Upper lobe of left lung (tissue), 4 donors: ENCODE results near the gene SPTA1.

Source experiments
- POLR2AphosphoS5 ChIP-seq, 2 donors: sonication (generic); formaldehyde crosslinking; IDR thresholded peaks; one replicate each; pipeline ENCODE4 v1.5.1; 2017; ENCODE audit warnings: antibody characterized with exemption in 2 of 2
- TF ChIP-seq, protein P1 (sequence below), 6 experiments: fragments of 450-650 bp in 4 of 6; fragments of 200-600 bp in 2 of 6; sonication (generic) in 2 of 6; IDR thresholded peaks; one replicate each; pipeline ENCODE4 v1.5.1; 2016 to 2019; ENCODE audit warnings: antibody characterized with exemption in 6 of 6

DNA sequence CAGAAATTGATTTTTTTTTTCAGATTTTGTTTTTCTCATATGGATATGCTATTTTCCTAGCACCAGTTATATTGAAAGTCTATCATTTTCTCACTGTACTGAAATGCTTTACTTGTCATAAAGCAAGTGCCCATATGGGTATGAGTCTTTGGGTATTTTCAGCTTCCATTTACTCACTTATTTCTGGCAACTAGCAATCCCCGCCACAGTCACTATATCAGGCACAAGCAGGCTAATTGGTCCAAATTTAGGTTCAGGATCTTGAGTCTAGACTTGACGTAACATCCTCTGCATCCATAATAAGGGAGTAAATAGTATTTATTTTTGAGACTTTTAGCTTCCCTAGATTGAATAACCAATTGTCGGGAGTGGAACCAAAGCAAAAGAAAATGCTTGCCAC is 109.0 kb downstream of the SPTA1 start:
- no peak for TF ChIP-seq POLR2AphosphoS5 (IDR thresholded peaks at IDR 0.05)
- TF ChIP-seq, protein P1, sequence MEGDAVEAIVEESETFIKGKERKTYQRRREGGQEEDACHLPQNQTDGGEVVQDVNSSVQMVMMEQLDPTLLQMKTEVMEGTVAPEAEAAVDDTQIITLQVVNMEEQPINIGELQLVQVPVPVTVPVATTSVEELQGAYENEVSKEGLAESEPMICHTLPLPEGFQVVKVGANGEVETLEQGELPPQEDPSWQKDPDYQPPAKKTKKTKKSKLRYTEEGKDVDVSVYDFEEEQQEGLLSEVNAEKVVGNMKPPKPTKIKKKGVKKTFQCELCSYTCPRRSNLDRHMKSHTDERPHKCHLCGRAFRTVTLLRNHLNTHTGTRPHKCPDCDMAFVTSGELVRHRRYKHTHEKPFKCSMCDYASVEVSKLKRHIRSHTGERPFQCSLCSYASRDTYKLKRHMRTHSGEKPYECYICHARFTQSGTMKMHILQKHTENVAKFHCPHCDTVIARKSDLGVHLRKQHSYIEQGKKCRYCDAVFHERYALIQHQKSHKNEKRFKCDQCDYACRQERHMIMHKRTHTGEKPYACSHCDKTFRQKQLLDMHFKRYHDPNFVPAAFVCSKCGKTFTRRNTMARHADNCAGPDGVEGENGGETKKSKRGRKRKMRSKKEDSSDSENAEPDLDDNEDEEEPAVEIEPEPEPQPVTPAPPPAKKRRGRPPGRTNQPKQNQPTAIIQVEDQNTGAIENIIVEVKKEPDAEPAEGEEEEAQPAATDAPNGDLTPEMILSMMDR (IDR thresholded peaks at IDR 0.05) = no peak
